H1 (cell line): ENCODE results near the gene TNRC6C. TPM values are rescaled to one million over a fixed set of nuclear protein-coding genes. Genes with fewer than 3 reads are reported as not detected.

ENCODE experiments used
- CHD2 ChIP-seq: IDR thresholded peaks from 2 replicates; pipeline ENCODE4 v1.6.1; 2012; ENCODE audit warnings: low read length, improper control_type of control experiment
- CHD7 ChIP-seq: fragments of 300-600 bp; sonication (generic); IDR thresholded peaks from 2 replicates; pipeline ENCODE4 v1.7.1; 2012; ENCODE audit warnings: low read length, moderate library complexity, mild to moderate bottlenecking, inconsistent platforms; ENCODE audit not compliant: insufficient replicate concordance
- EGR1 ChIP-seq: IDR thresholded peaks from 2 replicates; pipeline ENCODE4 v1.6.1; 2011; ENCODE audit warnings: low read depth, low read length, borderline replicate concordance
- KDM1A ChIP-seq: fragments of 200-600, 300-600 bp; sonication (generic); IDR thresholded peaks from 2 replicates; pipeline ENCODE4 v1.7.1; 2016; ENCODE audit warnings: mild to moderate bottlenecking, low read length, borderline replicate concordance
- PHF8 ChIP-seq: fragments of 200-600 bp; sonication (generic); conservative IDR thresholded peaks from 2 replicates; pipeline ENCODE4 v1.7.1; 2012; ENCODE audit warnings: low read depth, mild to moderate bottlenecking, inconsistent platforms, low read length, moderate library complexity
- POU5F1 ChIP-seq: IDR thresholded peaks from 2 replicates; pipeline ENCODE4 v1.6.1; 2011; ENCODE audit warnings: low read depth, mild to moderate bottlenecking, low read length, moderate library complexity
- RAD21 ChIP-seq, 2 experiments: IDR thresholded peaks in 1 of 2; conservative IDR thresholded peaks in 1 of 2; 2 replicates each; pipeline ENCODE4 v1.6.1; 2011; ENCODE audit warnings: low read depth in 2 of 2, low read length in 2 of 2, improper control_type of control experiment in 1 of 2, inconsistent platforms in 1 of 2, mild to moderate bottlenecking in 1 of 2, moderate library complexity in 1 of 2
- RXRA ChIP-seq: IDR thresholded peaks from 2 replicates; pipeline ENCODE4 v1.6.1; 2011; ENCODE audit warnings: low read depth, mild to moderate bottlenecking, low read length, moderate library complexity; ENCODE audit not compliant: insufficient read depth
- SIN3A ChIP-seq, 2 experiments: IDR thresholded peaks in 1 of 2; conservative IDR thresholded peaks in 1 of 2; 2 replicates each; pipeline ENCODE4 v1.6.1; 2011 to 2012; ENCODE audit warnings: low read length in 2 of 2, improper control_type of control experiment in 1 of 2, low read depth in 1 of 2, mild to moderate bottlenecking in 1 of 2
- SP1 ChIP-seq: IDR thresholded peaks from 2 replicates; pipeline ENCODE4 v1.6.1; 2011; ENCODE audit warnings: low read depth, low read length
- polyA plus RNA-seq, 7 experiments: library from polyadenylated mRNA; depleted of rRNA in 3 of 7; stranded (reverse) in 5 of 7; unstranded in 2 of 7; fragments of >200 nt in 5 of 7; fragments of 200-250 nt in 2 of 7; gene quantifications; 1 replicate in 5 of 7; 2 replicates in 1 of 7; 4 replicates in 1 of 7; pipeline versions ENCODE4 v1.2.1 to v1.2.3, GENCODE V29; 2011 to 2013; ENCODE audit warnings: missing spikeins in 2 of 7, mixed read lengths in 2 of 7
- total RNA-seq: library from RNA; stranded (reverse); fragmentation: NEBNext Ultra II Directional; extraction: Animal tissue kit (Norgen Biotek cat#: 25700); gene quantifications from 2 replicates; pipeline ENCODE4 v1.2.1, GENCODE V29; 2021

TNRC6C gene
- total and polyA plus RNA-seq, 2 of the 8 experiments (the other 6 are each of a cell fraction or from before 2014, with no cell fraction given): 2.8 to 28.9 TPM

GRCh38 chr17:77925831-77926543 is 32.5 kb upstream of the TNRC6C start (continued):
- no peak for TF ChIP-seq CHD7
- no peak for TF ChIP-seq RXRA
- no peak for TF ChIP-seq CHD2
- TF ChIP-seq EGR1: no peak
- no peak for TF ChIP-seq SIN3A (conservative IDR thresholded peaks at IDR 0.05 in 1 of 2, IDR thresholded peaks at IDR 0.05 in 1 of 2; ENCODE audit: low read depth in 1 of 2, low read length in 2 of 2)
- no peak for TF ChIP-seq KDM1A
- TF ChIP-seq PHF8: no peak
- no peak for TF ChIP-seq SP1
- no peak for TF ChIP-seq RAD21 (IDR thresholded peaks at IDR 0.05 in 1 of 2, conservative IDR thresholded peaks at IDR 0.05 in 1 of 2; ENCODE audit: low read depth in 2 of 2, low read length in 2 of 2)
- TF ChIP-seq POU5F1: no peak
